ENCODE data around the gene FGFR2. TPM values are rescaled to one million over a fixed set of nuclear protein-coding genes. Genes with fewer than 3 reads are reported as not detected.

FGFR2 gene
- total RNA-seq, 3 donors from 2014 or later = 31.8 to 62.8 (median 44.3) TPM

DNA sequence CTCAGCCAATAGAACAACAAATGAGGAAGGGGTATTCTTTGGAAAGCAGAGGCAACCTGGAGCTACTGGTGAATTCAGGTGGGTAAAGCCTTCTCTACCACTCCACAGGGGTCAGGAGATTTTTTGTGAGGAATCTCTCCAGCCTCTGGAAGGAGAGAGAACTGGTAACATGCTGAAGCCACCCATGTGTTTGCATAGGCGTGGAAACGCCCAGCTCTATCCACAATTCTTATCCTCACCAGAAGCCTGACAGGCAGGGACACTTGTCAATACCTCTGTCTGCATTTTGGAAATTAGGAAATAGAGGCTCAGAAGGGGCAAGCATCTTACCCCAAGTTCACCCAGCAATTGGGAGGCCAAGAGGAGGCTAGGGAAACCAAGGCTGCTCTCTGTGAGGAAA, 133.7 kb downstream of the FGFR2 start:
- Histone ChIP-seq H3K9me3 (no peaks in the 10 kb centered on the region), H3K4me3 (no peak overlapping the region), H3K36me3 (no peaks in the 10 kb centered on the region), H3K27me3 (no peaks in the 10 kb centered on the region), H3K27ac (no peak overlapping the region), H3K4me1 (no peaks in the 10 kb centered on the region)
- no peak for DNase-seq (ENCODE audit: low spot score in 2 of 2)
- TF ChIP-seq POLR2AphosphoS5 (IDR thresholded peaks at IDR 0.05) (no peak), POLR2A (IDR thresholded peaks at IDR 0.05) (no peak)
- TF ChIP-seq, protein P1, sequence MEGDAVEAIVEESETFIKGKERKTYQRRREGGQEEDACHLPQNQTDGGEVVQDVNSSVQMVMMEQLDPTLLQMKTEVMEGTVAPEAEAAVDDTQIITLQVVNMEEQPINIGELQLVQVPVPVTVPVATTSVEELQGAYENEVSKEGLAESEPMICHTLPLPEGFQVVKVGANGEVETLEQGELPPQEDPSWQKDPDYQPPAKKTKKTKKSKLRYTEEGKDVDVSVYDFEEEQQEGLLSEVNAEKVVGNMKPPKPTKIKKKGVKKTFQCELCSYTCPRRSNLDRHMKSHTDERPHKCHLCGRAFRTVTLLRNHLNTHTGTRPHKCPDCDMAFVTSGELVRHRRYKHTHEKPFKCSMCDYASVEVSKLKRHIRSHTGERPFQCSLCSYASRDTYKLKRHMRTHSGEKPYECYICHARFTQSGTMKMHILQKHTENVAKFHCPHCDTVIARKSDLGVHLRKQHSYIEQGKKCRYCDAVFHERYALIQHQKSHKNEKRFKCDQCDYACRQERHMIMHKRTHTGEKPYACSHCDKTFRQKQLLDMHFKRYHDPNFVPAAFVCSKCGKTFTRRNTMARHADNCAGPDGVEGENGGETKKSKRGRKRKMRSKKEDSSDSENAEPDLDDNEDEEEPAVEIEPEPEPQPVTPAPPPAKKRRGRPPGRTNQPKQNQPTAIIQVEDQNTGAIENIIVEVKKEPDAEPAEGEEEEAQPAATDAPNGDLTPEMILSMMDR (IDR thresholded peaks at IDR 0.05) = no peak
- intact Hi-C loops (cut with DNase I; ENCODE audit: low total_unique reads) = no loop called here

DNA sequence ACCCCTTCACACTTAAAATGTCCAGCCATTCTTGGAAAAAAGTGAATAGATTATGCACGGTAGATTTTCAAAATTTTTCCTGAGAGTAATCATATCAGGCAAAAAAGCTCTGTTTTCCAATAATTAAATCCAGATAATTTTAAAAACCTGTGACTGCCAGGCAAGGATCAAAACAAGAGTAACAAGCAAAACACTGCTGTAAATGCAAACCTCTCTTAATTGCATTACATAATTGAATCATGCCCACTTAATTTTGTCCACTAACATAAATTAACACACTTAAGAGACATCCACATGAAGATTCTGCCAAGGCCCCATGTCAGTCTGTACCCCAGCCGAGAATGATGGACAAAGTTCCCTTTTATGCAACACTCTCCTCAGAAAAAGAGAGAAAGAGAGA, 135.3 kb downstream of the FGFR2 start:
- no peak for TF ChIP-seq POLR2AphosphoS5 (IDR thresholded peaks at IDR 0.05)
- no peak for TF ChIP-seq POLR2A (IDR thresholded peaks at IDR 0.05)
- TF ChIP-seq, protein P1 (IDR thresholded peaks at IDR 0.05) = no peak
- intact Hi-C loops (cut with DNase I; ENCODE audit: low total_unique reads) = no loop called here
- Histone ChIP-seq H3K9me3 (no peaks in the 10 kb centered on the region), H3K27me3 (no peaks in the 10 kb centered on the region), H3K36me3 (no peaks in the 10 kb centered on the region), H3K4me3 (no peak overlapping the region), H3K27ac (no peak overlapping the region), H3K4me1 (no peaks in the 10 kb centered on the region)
- DNase-seq (ENCODE audit: low spot score in 2 of 2) = no peak

DNA sequence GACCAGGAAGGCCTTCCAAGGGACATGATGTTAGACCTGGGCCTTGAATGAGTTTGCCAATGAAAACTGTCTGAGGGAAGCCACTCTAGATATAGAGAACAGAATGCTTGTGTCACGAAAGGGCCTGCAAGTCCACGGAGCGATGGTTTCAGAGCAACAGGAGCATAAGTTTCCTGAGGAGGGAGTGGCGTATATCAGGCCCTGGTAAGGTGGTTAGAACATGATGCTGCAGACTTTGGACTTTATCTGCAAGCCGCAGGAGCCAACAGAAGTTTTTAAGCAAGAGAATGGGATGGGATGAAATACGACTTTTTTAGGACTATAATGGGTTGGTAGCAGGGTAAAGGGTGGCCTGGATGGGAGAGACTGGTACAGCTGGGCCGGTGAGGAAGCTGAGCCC, 136.0 kb downstream of the FGFR2 start:
- Histone ChIP-seq H3K36me3 (no peaks in the 10 kb centered on the region), H3K27ac (no peak overlapping the region), H3K27me3 (no peaks in the 10 kb centered on the region), H3K4me3 (no peak overlapping the region), H3K9me3 (no peaks in the 10 kb centered on the region), H3K4me1 (no peaks in the 10 kb centered on the region)
- intact Hi-C loops (cut with DNase I; ENCODE audit: low total_unique reads) = no loop called here
- no peak for DNase-seq (ENCODE audit: low spot score in 2 of 2)
- no peak for TF ChIP-seq POLR2AphosphoS5 (IDR thresholded peaks at IDR 0.05)
- TF ChIP-seq, protein P1 (IDR thresholded peaks at IDR 0.05) = no peak
- no peak for TF ChIP-seq POLR2A (IDR thresholded peaks at IDR 0.05)

DNA sequence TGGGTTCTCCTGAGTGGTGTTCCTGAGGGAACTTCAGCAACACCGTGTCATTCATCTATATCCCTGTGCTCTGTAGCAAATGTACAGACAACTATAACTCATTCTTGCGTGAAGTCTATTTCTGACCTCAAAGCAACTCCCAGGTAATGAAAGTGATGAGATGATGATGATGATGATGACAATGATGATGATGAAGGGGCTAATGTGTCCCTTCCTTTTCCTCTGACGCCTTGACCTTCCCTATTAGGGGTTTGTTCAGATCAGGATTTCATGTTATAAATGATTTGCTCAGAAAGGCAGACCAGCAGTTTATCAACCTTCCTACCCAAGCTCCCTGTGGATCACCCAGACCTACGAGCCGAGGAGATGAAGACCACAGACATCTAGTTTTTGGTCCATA, 136.9 kb downstream of the FGFR2 start:
- no peak for DNase-seq (ENCODE audit: low spot score in 2 of 2)
- Histone ChIP-seq H3K4me1 (no peaks in the 10 kb centered on the region), H3K9me3 (no peaks in the 10 kb centered on the region), H3K36me3 (no peaks in the 10 kb centered on the region), H3K4me3 (no peak overlapping the region), H3K27ac (no peak overlapping the region), H3K27me3 (no peaks in the 10 kb centered on the region)
- TF ChIP-seq POLR2AphosphoS5 (IDR thresholded peaks at IDR 0.05) (no peak), POLR2A (IDR thresholded peaks at IDR 0.05) (no peak)
- TF ChIP-seq, protein P1 (IDR thresholded peaks at IDR 0.05) = no peak
- intact Hi-C loops (cut with DNase I; ENCODE audit: low total_unique reads) = no loop called here

DNA sequence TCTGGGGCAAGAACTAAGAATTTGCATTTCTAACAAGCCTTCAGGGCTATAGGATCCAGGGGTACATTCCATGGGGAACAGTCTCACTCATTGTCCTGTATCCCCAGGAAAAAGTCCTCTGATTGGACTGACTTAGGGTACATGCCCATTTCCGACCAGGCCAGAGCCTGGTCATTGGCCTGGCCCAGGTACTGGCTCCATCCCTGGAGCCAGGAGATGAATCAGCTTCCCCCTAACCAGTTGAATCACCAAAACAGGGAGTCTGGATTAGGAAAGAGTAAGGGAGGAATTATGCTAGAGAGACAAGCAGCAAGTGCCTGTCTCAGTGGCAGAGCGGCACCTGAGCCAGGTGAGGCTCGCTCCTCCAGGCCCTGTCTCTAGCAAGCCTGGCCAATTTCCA, 137.5 kb downstream of the FGFR2 start:
- H3K27me3 ChIP-seq = no peaks in the 10 kb centered on the region
- intact Hi-C loops (cut with DNase I; ENCODE audit: low total_unique reads) = no loop called here
- no peaks in the 10 kb centered on the region for H3K36me3 ChIP-seq
- DNase-seq (ENCODE audit: low spot score in 2 of 2) = no peak
- no peak for TF ChIP-seq POLR2AphosphoS5 (IDR thresholded peaks at IDR 0.05)
- TF ChIP-seq POLR2A (IDR thresholded peaks at IDR 0.05) = no peak
- TF ChIP-seq, protein P1 (IDR thresholded peaks at IDR 0.05) = no peak
- H3K4me1 ChIP-seq = no peaks in the 10 kb centered on the region
- H3K27ac ChIP-seq = no peak overlapping the region
- H3K4me3 ChIP-seq = no peak overlapping the region
- H3K9me3 ChIP-seq = no peaks in the 10 kb centered on the region

Data from breast epithelium (tissue), 4 donors.